ENCODE measurements around the gene CSF3. TPM values are rescaled to one million over a fixed set of nuclear protein-coding genes. Genes with fewer than 3 reads are reported as not detected.

The CSF3 gene
- total RNA-seq, 1 experiment from 2014 or later: not detected

Small RNA genes lying within 50 kb of the gene (microRNA-seq; reads per million reads assigned to microRNA genes)
- not detected for gene MIR6884 (ENCODE audit: borderline number of aligned reads)

Other genes with a start within 250 kb of the CSF3 start
- 0.30 TPM for gene IKZF3, start 151.1 kb upstream of the CSF3 start, total RNA-seq (2021; ENCODE audit: unreplicated experiment)
- not detected for gene ZPBP2, start 147.2 kb upstream of the CSF3 start, total RNA-seq (2021; ENCODE audit: unreplicated experiment)
- gene GSDMB, start 96.8 kb upstream of the CSF3 start, total RNA-seq (2021; ENCODE audit: unreplicated experiment): 22.2 TPM
- gene ORMDL3, start 87.8 kb upstream of the CSF3 start, total RNA-seq (2021; ENCODE audit: unreplicated experiment): 46.9 TPM
- not detected for gene LRRC3C, start 87.7 kb upstream of the CSF3 start, total RNA-seq (2021; ENCODE audit: unreplicated experiment)
- gene GSDMA, start 52.4 kb upstream of the CSF3 start, total RNA-seq (2021; ENCODE audit: unreplicated experiment): not detected
- 152 TPM for gene PSMD3, start 34.6 kb upstream of the CSF3 start, total RNA-seq (2021; ENCODE audit: unreplicated experiment)
- 92.1 TPM for gene MED24, start 39.0 kb downstream of the CSF3 start, total RNA-seq (2021; ENCODE audit: unreplicated experiment)
- gene THRA, start 47.5 kb downstream of the CSF3 start, total RNA-seq (2021; ENCODE audit: unreplicated experiment): 23.3 TPM
- 63.7 TPM for gene NR1D1, start 85.1 kb downstream of the CSF3 start, total RNA-seq (2021; ENCODE audit: unreplicated experiment)
- 67.2 TPM for gene MSL1, start 106.5 kb downstream of the CSF3 start, total RNA-seq (2021; ENCODE audit: unreplicated experiment)
- gene CASC3, start 125.1 kb downstream of the CSF3 start, total RNA-seq (2021; ENCODE audit: unreplicated experiment): 73.1 TPM
- gene RAPGEFL1, start 162.0 kb downstream of the CSF3 start, total RNA-seq (2021; ENCODE audit: unreplicated experiment): 9.7 TPM
- gene WIPF2, start 203.9 kb downstream of the CSF3 start, total RNA-seq (2021; ENCODE audit: unreplicated experiment): 30.4 TPM

Measured in HCT116 (cell line).